Muscle of arm (tissue), 12 donors: Measurements from ENCODE around the gene C1orf115. TPM values are rescaled to one million over a fixed set of nuclear protein-coding genes. Genes with fewer than 3 reads are reported as not detected.
A peak's percentile ranks its signal among the peaks of the same experiment; 100 is the strongest.
"Not testable (repeated sequence)": the region's sequence is repeated elsewhere in the genome, so short reads cannot be mapped to it uniquely, and the experiment has no call there.

ENCODE experiments used
- DNase-seq: peaks from one replicate; pipeline ENCODE4 v3.0.0-alpha.2; 2013
- polyA plus RNA-seq, 12 donors: library from polyadenylated mRNA; unstranded; fragments of 120-200 nt; gene quantifications; one replicate each; pipeline ENCODE4 v1.2.1, GENCODE V29; 2013; ENCODE audit not compliant: insufficient read length in 12 of 12

The C1orf115 gene
- polyA plus RNA-seq, 12 donors, result 9.0 to 22.1 (median 11.5) TPM; not detected in 1

DNA sequence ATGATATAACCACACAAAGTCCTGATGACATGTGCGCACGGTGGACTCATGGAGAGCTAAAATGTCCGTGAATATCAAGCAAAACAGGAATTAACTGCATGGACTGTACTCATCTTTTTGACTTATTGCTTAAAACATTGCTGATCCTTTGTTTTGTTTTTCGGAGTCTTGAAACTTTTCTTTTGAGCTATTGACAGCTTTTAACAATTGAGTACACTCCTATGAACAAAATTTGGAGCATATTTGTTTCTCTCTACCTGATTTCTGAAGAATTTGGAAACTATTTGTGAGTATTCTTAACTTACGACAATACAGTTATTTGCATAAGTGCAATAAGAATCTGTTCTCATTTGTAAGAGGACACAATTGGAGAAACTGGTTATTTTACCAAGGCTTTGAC is 25.8 kb downstream of the C1orf115 start:
- DNase-seq, result not testable (repeated sequence)

DNA sequence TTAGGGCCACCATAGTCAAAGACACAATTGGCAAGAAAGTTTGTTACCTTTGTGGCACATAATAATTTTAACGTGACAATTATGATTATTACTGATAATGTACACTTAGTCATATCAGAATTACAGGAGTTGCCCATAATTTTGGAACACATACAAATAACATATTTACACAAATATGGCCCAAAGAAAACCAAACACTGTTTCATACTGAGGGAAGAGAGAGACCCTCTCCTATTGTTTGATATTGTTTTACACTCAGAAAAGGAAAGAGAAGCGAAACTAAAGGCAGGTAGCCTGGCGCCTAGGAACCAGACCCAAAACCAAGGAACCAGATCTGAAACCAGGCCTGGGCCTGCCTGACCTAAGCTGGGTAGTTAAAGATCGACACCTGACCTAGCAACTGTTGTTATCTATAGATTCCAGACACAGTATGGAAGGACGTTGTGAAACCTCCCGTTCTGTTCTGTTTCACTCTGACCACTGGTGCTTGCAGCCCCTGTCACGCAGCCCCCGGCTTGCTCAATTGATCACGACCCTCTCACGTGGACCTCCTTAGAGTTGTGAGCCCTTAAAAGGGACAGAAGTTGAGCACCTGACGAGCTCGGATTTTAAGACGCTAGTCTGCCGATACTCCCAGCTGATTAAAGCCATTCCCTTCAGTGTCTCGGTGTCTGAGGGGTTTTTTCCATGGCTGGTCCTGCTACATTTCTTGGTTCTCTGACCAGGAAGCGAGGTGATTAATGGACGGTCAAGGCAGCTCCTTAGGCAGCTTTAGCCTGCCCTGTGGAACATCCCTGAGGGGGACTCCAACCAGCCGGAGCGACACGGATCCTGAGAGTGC is 27.9 kb downstream of the C1orf115 start:
- DNase-seq, result no peak

DNA sequence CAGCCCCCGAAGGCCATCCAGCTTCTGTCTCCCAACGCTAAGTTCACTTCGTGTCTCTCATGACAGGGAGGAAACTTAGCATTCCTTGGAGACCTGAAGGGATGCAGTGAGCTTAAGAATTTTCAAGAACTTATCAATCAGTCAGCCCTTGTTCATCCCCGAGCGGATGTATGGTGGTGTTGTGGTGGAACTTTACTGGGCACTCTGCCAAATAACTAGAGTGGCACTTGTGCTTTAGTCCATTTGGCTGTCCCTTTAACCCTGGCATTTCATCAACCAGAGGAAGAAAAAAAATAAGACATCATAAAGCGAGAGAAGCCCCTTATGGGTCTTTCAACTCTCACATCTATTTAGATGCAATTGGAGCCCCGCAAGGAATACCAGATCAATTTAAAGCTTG is 31.1 kb downstream of the C1orf115 start:
- not testable (repeated sequence) for DNase-seq

DNA sequence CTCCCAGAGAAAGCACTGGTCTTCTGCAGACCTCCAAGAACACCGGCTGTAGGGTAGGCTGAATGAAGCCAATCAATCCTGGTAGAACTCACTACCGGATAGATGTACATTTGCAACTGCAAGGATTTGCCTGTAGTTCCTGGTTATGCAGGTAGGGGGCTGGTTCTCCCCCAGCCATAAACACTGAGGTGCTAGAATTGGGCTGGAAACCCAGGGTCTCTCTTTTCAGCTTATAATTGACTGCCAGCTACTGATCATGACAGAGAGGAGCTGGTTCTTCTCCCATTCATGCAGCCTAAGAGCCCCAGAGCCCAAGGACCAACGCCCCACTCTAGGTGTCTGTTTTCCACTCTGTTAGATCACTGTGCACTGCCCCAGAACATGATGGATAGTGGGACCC is 36.5 kb downstream of the C1orf115 start:
- DNase-seq, result no peak

DNA sequence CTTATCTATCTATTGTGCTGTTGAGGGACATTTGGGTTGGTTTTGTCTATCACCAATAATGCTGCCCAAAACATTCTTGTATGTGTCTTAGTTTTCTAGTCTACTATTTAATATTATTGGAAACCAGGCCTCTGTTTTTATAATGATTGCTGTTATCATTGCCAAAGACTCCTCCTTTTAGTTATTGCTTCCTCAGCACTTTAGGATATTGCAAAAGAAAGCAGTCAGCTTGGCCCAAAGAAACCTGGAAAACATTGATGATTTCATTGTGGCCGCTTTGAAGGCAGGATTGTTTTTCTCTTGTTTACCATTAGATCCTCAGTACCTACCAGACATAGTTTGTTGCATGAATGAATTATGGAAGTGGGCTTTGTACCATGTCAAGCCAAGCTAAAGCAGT is 37.4 kb downstream of the C1orf115 start:
- no peak for DNase-seq

DNA sequence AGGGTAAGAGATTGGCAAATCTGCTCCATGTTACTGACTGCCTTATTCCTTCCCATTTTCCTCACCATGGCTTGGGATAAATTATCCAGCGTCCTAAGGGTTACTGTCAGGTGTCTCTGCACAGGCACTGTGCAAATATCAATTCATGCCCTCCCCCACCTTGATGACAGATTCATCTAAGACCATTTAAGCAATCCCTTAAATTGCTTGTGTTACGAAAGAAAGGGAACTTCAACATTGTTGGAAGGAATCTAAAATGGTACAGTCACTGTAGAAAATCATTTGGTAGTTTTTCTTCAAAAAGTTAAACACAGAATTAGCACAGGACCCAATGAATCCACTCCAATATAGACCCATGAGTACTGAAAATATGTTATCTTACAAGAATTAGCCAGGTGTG is 40.3 kb downstream of the C1orf115 start:
- no peak for DNase-seq

DNA sequence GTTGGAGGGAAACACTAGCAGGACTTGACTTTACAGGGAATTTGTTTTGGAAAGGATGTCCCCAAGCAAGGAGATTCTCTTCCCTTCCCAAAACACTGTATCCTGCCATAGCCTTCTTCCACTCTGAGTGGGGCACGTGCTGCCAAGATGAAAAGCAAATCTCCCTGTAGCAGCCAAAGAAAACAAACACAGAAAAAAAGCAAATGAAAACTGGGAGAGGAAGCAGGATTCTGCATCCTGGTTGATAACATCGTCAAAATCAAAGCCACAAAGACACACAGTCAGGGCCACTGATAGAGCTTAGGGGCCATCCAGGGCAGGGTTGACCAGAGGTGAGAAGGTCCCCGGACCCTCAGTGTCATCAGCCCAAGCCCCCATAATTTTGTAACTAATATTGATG is 42.0 kb downstream of the C1orf115 start:
- no peak for DNase-seq

DNA sequence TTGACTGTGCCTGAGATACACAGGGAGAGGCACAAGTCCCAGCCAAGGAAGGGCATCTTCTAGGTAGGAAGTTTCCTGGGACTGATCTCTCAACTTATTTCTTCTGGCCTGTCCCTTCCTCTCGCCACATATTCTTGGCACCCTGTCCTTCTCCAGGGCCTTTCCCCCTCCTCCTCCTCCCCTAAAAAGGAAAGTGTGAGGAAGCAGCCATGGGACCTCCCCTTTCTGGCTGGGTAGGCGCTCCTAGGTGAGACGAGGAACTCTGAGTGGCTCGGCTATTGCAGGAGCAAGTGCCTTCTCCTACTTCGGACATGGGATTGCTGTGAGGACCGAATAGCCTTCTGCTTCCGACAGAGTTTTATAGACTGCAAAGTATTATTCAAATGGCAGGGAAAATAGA is 42.5 kb downstream of the C1orf115 start:
- DNase-seq, result no peak

DNA sequence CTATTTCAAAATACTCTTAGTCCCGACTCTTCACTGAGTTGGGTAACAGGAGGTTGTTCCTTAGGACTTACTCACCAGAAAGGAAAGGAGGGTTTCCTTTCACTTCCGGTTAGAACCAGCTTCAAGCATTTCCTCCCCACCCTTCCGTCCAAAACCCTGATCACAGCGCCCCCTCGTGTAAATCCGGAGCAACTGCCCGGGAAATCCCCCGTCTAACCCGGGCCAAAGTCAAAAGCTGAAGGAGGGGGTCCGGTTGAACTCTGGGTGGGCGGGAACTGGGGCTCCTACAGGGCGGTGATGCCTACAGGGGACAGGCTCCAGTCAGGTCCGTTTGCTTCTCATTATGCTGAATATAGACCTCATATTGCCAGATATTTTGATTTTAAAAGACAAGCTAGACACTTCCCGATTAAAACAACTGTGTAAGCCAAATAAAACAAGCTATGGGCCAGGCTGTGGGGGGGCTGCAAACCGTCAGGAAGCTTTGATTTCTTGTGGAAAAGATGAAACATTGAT is 43.0 kb downstream of the C1orf115 start:
- peak; percentile 80 for DNase-seq

DNA sequence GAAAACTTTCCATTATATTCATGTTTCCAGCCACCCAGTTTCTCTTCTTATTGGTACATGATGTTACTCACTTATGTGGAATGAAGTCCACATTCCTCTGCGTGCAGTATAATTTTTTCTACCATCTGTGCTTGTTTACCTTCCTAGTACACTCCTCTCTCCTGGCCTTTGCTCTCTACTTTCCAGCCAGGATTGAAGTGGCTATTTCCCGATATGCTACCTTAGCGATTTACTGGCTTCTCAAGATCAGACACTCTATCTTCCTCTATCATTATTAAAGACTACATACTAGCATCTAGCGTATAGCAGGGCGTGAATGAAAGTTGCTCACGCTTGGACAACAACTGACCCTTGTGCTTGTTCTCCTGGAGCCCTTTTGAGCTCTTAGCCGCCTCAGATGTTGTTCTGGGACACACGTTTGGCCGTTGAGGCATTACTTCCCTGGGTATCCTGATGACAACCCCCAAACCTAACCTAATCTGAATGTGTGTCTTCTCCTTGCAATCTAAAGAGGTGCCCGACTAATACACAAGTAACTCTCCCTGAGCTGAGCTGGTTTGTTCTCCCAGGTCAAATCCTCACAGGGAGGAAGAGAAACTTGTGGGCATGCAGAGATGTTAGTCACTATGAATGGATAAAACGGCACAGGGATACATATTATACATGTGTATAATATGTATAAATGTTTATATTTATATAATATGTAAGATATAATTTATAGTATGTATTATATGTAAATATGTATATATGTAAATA is 44.6 kb downstream of the C1orf115 start:
- DNase-seq, result no peak

DNA sequence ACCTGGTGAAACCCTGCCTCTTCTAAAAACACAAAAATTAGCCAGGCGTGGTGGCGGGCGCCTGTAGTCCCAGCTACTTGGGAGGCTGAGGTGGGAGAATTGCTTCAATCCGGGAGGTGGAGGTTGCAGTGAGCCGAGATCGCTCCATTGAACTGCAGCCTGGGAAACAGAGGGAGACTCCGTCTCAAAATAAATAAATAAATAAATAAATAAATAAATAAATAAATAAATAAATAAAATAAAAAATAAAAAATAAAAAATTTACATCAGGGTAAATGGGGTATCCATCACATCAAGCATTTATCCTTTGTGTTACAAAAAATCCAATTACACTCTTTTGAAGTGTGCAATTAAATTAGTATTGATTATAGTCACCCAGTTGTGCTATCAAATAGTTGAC is 46.1 kb downstream of the C1orf115 start:
- not testable (repeated sequence) for DNase-seq

DNA sequence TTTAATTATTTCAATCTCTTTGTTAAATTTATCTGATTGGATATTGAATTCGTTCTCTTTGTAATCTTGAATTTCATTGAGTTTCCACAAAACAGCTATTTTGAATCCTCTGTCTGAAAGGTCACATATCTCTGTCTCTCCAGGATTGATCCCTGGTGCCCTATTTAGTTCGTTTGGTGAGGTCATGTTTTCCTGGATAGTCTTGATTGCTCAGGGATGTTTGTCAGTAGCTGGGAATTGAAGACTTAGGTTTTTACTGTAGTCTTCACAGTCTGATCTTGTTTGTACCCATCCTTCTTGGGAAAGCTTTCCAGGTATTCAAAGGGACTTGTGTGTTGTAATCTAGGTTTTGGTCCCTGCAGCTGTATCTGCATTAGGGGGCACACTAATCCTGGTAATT is 51.2 kb downstream of the C1orf115 start:
- DNase-seq, result no peak

DNA sequence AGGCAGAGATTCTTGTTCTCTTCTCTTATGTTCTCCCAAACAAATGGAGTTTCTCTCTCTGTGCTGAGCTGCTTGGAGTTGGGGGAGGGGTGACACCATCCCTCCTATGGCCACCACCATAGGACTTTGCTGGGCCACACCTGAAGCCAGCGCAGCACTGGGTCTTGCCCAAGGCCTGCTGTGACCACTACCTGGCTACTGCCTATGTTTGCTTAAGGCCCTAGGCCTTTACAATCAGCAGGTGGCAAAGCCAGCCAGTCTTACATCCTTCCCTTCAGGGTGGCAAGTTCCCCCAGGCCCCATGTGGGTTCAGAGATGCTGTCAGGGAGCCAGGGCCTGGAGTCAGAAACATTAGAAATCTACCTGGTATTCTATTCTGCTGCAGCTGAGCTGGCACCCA is 51.7 kb downstream of the C1orf115 start:
- DNase-seq, result no peak

DNA sequence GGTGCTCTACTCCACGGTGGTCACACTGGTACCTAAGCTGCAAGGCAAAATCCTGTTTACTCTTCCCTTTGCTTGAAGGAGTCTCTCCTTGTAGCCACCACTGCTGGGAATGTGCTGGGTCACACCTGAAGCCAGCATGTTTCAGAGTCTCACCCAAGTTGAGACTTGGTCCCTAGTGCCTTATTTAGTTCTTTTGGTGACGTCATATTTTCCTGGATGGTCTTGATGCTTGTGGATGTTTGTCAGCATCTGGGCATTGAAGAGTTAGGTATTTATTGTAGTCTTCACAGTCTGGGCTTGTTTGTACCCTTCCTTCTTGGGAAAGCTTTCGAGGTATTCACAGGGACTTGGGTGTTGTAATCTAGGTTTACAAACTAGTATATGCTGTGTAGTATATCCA is 52.4 kb downstream of the C1orf115 start:
- no peak for DNase-seq

DNA sequence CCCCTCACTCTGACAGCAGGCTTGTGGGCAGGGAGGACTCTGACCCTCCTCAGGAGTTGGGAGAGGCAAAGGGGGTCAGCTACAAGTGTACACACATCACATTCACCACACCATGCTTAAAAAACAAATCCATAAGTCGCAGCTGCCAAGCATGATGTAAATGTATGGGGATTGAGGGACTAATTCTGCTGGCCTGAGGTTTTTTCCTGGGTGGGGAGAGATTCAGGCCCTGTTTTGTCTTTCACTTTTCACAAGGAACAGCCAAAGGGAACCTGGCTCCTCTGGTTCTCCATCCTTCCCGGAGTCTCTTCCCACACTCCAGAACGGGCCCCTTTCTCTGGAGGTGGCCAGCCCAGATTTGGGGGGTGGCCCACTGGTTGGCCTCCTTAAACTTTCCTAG is 56.7 kb downstream of the C1orf115 start:
- peak; percentile 32 for DNase-seq

DNA sequence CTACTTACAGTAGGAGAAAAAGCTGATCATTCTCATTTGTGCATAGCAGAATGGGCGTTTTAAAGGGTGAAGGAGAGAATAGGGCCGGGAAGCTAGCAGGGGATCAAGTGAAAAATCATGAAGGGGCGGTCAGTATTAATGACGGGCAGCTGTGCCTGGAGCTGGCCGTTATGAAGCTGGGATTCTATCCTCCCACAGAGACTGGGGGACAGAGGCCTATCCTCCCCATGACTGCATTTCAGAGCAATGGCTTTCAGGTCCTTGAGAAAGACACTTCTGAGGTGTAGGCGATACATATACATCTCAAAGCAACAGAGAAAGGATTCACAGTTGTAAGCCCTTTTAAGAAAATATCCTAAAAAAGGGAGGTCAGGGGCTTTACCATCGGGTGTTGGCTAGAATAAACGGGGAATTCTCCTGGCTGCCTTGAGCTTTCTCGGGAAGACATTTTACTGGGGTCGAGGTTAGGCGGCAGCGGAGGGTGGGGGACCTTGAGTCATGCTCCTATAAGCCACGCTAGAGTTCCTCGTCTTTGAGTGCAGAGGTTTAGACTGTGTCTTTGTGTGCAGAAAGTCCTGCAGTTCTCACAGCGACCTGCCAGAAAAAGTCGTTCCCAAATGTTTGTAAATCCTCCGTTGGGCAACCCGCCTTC is 57.4 kb downstream of the C1orf115 start:
- no peak for DNase-seq

DNA sequence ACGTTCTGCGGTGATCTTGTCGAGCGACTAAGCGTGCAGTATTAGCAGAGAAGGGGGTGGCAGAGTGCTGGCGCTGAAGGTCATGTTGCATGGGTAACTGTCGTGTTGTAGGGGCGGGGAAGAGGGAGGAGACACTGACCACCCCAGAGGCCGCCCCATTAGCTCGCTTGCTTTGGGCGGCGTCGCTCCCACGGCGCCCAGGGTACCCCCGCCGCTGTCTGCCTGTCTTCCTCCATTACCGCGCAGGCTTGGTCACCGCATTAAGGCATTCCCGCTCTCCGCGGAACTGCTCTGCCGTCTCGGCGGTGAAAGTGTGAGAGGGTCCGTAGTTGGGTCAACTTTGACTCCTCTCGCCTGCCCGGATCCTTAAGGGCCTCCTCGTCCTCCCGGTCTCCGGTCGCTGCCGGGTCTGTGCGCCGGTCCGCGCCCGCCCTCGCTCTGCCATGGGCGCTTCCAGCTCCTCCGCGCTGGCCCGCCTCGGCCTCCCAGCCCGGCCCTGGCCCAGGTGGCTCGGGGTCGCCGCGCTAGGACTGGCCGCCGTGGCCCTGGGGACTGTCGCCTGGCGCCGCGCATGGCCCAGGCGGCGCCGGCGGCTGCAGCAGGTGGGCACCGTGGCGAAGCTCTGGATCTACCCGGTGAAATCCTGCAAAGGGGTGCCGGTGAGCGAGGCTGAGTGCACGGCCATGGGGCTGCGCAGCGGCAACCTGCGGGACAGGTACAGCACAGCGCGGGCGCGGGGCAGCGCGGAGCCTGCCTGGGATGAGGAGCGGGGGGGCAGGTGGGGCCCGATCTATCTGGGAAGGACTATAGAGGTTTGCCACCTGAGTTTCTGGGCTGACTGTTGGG is 58.1 kb downstream of the C1orf115 start, which contains the start of gene MTARC2:
Gene MTARC2, plus strand, starts transcription at position 234 of the 846 bp plus-strand sequence. Its CDS starts 210 bp downstream, at position 444.
- DNase-seq, result peak; percentile 82
